Measurements from ENCODE around the gene AMIGO1.

Gene AMIGO1

GRCh38 chr1:109454497-109455133, 54.9 kb downstream of the AMIGO1 start:
- DNase-seq, result no peak
- peaks cover 4% of the 10 kb centered on the region for H3K36me3 Mint-ChIP-seq (ENCODE audit: low read depth)
- peaks cover 45% of the 10 kb centered on the region for H3K27me3 Mint-ChIP-seq (ENCODE audit: low read depth, poor library complexity)
- no peak overlapping the region for H3K27ac Mint-ChIP-seq
- peaks cover 51% of the 10 kb centered on the region for H3K9me3 Mint-ChIP-seq
- no peaks in the 10 kb centered on the region for H3K4me1 Mint-ChIP-seq
- no peak overlapping the region for H3K4me3 Mint-ChIP-seq
- TF ChIP-seq CTCF (IDR thresholded peaks at IDR 0.05), result no peak
